ENCODE results near the gene TRAPPC3. TPM values are rescaled to one million over a fixed set of nuclear protein-coding genes. Genes with fewer than 3 reads are reported as not detected.
A peak's percentile ranks its signal among the peaks of the same experiment; 100 is the strongest.
"Not testable (repeated sequence)": the region's sequence is repeated elsewhere in the genome, so short reads cannot be mapped to it uniquely, and the experiment has no call there.

Gene TRAPPC3
- total RNA-seq: 10 to 100 TPM; 56.7 to 56.8 TPM

GRCh38 chr1:36149237-36149972 lies at the start of gene TRAPPC3:
TRAPPC3 (minus strand) TSS chr1:36149486; CDS start chr1:36149378, 108 bp downstream.
- Mint-ChIP-seq H3K4me3 (peak within 1 kb of the TSS; percentile 100), H3K9me3 (no peaks in the 10 kb centered on the region), H3K36me3 (peaks cover 6% of the 10 kb centered on the region), H3K27ac (peak within 1 kb of the TSS; percentile 92), H3K27me3 (no peaks in the 10 kb centered on the region), H3K4me1 (ENCODE audit: low read depth) (peaks cover 67% of the 10 kb centered on the region)
- peak; percentile 100 for DNase-seq
- ChIA-PET CTCF (interaction anchor here (0.6 to 4.0 kb wide), 41 partner anchors 11 to 1330 kb away, joined by 3 to 151 read pairs (median 4); partner anchors contain the start of genes ADPRS, AGO1, LSM10 and OSCP1), POLR2A (interaction anchor here (0.7 to 4.0 kb wide), 12 partner anchors 12 to 380 kb away, joined by 3 to 69 read pairs (median 4); partner anchors contain the start of genes CLSPN, EVA1B, SH3D21 and THRAP3)
- intact Hi-C loops (cut with micrococcal nuclease): loop anchor here (1.0 to 5.0 kb wide), 8 partner anchors 12 to 271 kb away; partner anchors contain the start of gene THRAP3

- POLR2A ChIA-PET: no interaction called here
- H3K9me3 Mint-ChIP-seq: no peaks in the 10 kb centered on the region
- no peaks in the 10 kb centered on the region for H3K4me1 Mint-ChIP-seq (ENCODE audit: low read depth)
- H3K36me3 Mint-ChIP-seq: no peaks in the 10 kb centered on the region
- DNase-seq: no peak
- no peak overlapping the region for H3K4me3 Mint-ChIP-seq
- H3K27ac Mint-ChIP-seq: no peak overlapping the region
- intact Hi-C loops (cut with micrococcal nuclease): no loop called here
- CTCF ChIA-PET: no interaction called here
- no peaks in the 10 kb centered on the region for H3K27me3 Mint-ChIP-seq
Measured at GRCh38 chr1:36198641-36199040, 49.4 kb upstream of the TRAPPC3 start.

GRCh38 chr1:36196805-36197204 lies 47.5 kb upstream of the TRAPPC3 start:
- POLR2A ChIA-PET; H3K27me3 Mint-ChIP-seq; H3K4me1 Mint-ChIP-seq (ENCODE audit: low read depth); H3K36me3 Mint-ChIP-seq; DNase-seq; H3K9me3 Mint-ChIP-seq; H3K4me3 Mint-ChIP-seq; H3K27ac Mint-ChIP-seq; intact Hi-C loops (cut with micrococcal nuclease): not testable (repeated sequence)
- CTCF ChIA-PET: interaction anchor here (1.8 kb wide), 1 partner anchor 9 kb away, joined by 7 read pairs; no protein-coding TSS in a partner anchor

GRCh38 chr1:36187800-36188593 lies 38.7 kb upstream of the TRAPPC3 start:
- DNase-seq: peak; percentile 89
- Mint-ChIP-seq H3K27ac (peak overlapping the region; percentile 55), H3K9me3 (no peaks in the 10 kb centered on the region), H3K4me1 (ENCODE audit: low read depth) (peaks cover 4% of the 10 kb centered on the region), H3K36me3 (no peaks in the 10 kb centered on the region), H3K4me3 (no peak overlapping the region), H3K27me3 (no peaks in the 10 kb centered on the region)
- ChIA-PET POLR2A (interaction anchor here (0.8 to 2.5 kb wide), 4 partner anchors 25 to 86 kb away, joined by 3 to 12 read pairs (median 6); partner anchors contain the start of gene TRAPPC3), CTCF (interaction anchor here (0.8 to 4.3 kb wide), 30 partner anchors 9 to 236 kb away, joined by 3 to 151 read pairs (median 6); partner anchors contain the start of genes MAP7D1, THRAP3 and TRAPPC3)
- intact Hi-C loops (cut with micrococcal nuclease): loop anchor here (1.0 to 5.0 kb wide), 4 partner anchors 27 to 89 kb away; partner anchors contain the start of genes THRAP3 and TRAPPC3

- ChIA-PET POLR2A (interaction anchor here (0.7 to 1.2 kb wide), 3 partner anchors 28 to 34 kb away, joined by 3 read pairs; partner anchors contain the start of gene TRAPPC3), CTCF (interaction anchor here (0.8 to 1.7 kb wide), 4 partner anchors 22 to 34 kb away, joined by 3 to 11 read pairs (median 4); partner anchors contain the start of gene TRAPPC3)
- H3K9me3 Mint-ChIP-seq: no peaks in the 10 kb centered on the region
- intact Hi-C loops (cut with micrococcal nuclease): no loop called here
- H3K4me1 Mint-ChIP-seq (ENCODE audit: low read depth): peaks cover 4% of the 10 kb centered on the region
- H3K27me3 Mint-ChIP-seq: no peaks in the 10 kb centered on the region
- DNase-seq: no peak
- peak overlapping the region; percentile 39 for H3K27ac Mint-ChIP-seq
- peaks cover 19% of the 10 kb centered on the region for H3K36me3 Mint-ChIP-seq
- H3K4me3 Mint-ChIP-seq: no peak overlapping the region
Measured at GRCh38 chr1:36183309-36183856, 34.1 kb upstream of the TRAPPC3 start.

GRCh38 chr1:36182734-36183133 lies 33.4 kb upstream of the TRAPPC3 start:
- ChIA-PET CTCF (interaction anchor here (0.8 to 1.7 kb wide), 3 partner anchors 29 to 33 kb away, joined by 3 to 11 read pairs (median 3); partner anchors contain the start of gene TRAPPC3), POLR2A (interaction anchor here (0.7 to 1.2 kb wide), 3 partner anchors 28 to 33 kb away, joined by 3 read pairs; partner anchors contain the start of gene TRAPPC3)
- Mint-ChIP-seq H3K4me3 (no peak overlapping the region), H3K27me3 (no peaks in the 10 kb centered on the region), H3K27ac (no peak overlapping the region), H3K9me3 (no peaks in the 10 kb centered on the region), H3K4me1 (ENCODE audit: low read depth) (no peaks in the 10 kb centered on the region), H3K36me3 (peaks cover 19% of the 10 kb centered on the region)
- no peak for DNase-seq
- intact Hi-C loops (cut with micrococcal nuclease): no loop called here

- Mint-ChIP-seq H3K36me3 (peaks cover 22% of the 10 kb centered on the region), H3K9me3 (no peaks in the 10 kb centered on the region), H3K27ac (no peak overlapping the region), H3K27me3 (no peaks in the 10 kb centered on the region), H3K4me3 (no peak overlapping the region), H3K4me1 (ENCODE audit: low read depth) (no peaks in the 10 kb centered on the region)
- no peak for DNase-seq
- ChIA-PET CTCF (no interaction called here), POLR2A (interaction anchor here (1.1 kb wide), 1 partner anchor 14 kb away, joined by 4 read pairs; no protein-coding TSS in a partner anchor)
- intact Hi-C loops (cut with micrococcal nuclease): no loop called here
Measured at GRCh38 chr1:36179220-36179600, 29.9 kb upstream of the TRAPPC3 start.

- Mint-ChIP-seq H3K36me3 (peaks cover 25% of the 10 kb centered on the region), H3K27ac (no peak overlapping the region), H3K4me3 (no peak overlapping the region), H3K27me3 (no peaks in the 10 kb centered on the region), H3K9me3 (no peaks in the 10 kb centered on the region), H3K4me1 (ENCODE audit: low read depth) (no peaks in the 10 kb centered on the region)
- no peak for DNase-seq
- ChIA-PET CTCF (no interaction called here), POLR2A (no interaction called here)
- intact Hi-C loops (cut with micrococcal nuclease): no loop called here
Measured at GRCh38 chr1:36178471-36179219, 29.4 kb upstream of the TRAPPC3 start.

GRCh38 chr1:36177589-36178431 lies 28.5 kb upstream of the TRAPPC3 start:
- Mint-ChIP-seq H3K36me3 (peaks cover 30% of the 10 kb centered on the region), H3K4me3 (no peak overlapping the region), H3K27ac (no peak overlapping the region), H3K4me1 (ENCODE audit: low read depth) (peaks cover 4% of the 10 kb centered on the region), H3K9me3 (no peaks in the 10 kb centered on the region), H3K27me3 (no peaks in the 10 kb centered on the region)
- intact Hi-C loops (cut with micrococcal nuclease): no loop called here
- DNase-seq: no peak
- POLR2A ChIA-PET: no interaction called here
- CTCF ChIA-PET: no interaction called here

- ChIA-PET CTCF (no interaction called here), POLR2A (no interaction called here)
- peaks cover 43% of the 10 kb centered on the region for H3K36me3 Mint-ChIP-seq
Measured at GRCh38 chr1:36176106-36176949, 27.0 kb upstream of the TRAPPC3 start.

More at GRCh38 chr1:36176106-36176949, 27.0 kb upstream of the TRAPPC3 start:
- Mint-ChIP-seq H3K27me3 (no peaks in the 10 kb centered on the region), H3K27ac (no peak overlapping the region), H3K4me1 (ENCODE audit: low read depth) (peaks cover 7% of the 10 kb centered on the region), H3K9me3 (no peaks in the 10 kb centered on the region), H3K4me3 (no peak overlapping the region)
- DNase-seq: no peak
- intact Hi-C loops (cut with micrococcal nuclease): no loop called here

Measured in activated CD4-positive, alpha-beta memory T cell treated with anti-CD3 and anti-CD28 coated beads for 36 hours (primary cell).